Prostate gland (tissue), 2 donors: Measurements from ENCODE around the gene KLHL28. TPM values are rescaled to one million over a fixed set of nuclear protein-coding genes. Genes with fewer than 3 reads are reported as not detected.

Experiments
- DNase-seq: peaks from one replicate; pipeline ENCODE4 v3.0.0-alpha.2; 2019; ENCODE audit warnings: low spot score
- H3K27ac ChIP-seq, 2 donors: fragments of 200-600 bp; sonication (generic); 2 replicates each; pipeline ENCODE4 v1.5.1; 2017 to 2019
- H3K27me3 ChIP-seq: fragments of 200-600 bp; sonication (generic); replicated peaks from 2 replicates; pipeline ENCODE4 v1.5.1; 2019; ENCODE audit not compliant: insufficient read depth
- H3K36me3 ChIP-seq, 2 donors: fragments of 200-600 bp; sonication (generic); 1 replicate in 1 of 2; 2 replicates in 1 of 2; pipeline versions ENCODE4 v1.5.1 to v1.8.1; 2017 to 2019
- H3K4me1 ChIP-seq: fragments of 200-600 bp; sonication (generic); replicated peaks from 2 replicates; pipeline ENCODE4 v1.5.1; 2019
- H3K4me3 ChIP-seq, 2 donors: fragments of 200-600 bp; sonication (generic); 2 replicates each; pipeline ENCODE4 v1.5.1; 2017 to 2019
- H3K9me3 ChIP-seq: fragments of 200-600 bp; sonication (generic); 2 replicates; pipeline ENCODE4 v1.5.1; 2017
- CTCF ChIP-seq, 4 experiments: fragments of 200-600 bp in 2 of 4; fragments of 450-650 bp in 2 of 4; sonication (generic) in 2 of 4; IDR thresholded peaks; 1 replicate in 3 of 4; 2 replicates in 1 of 4; pipeline ENCODE4 v1.5.1; 2016 to 2019; ENCODE audit warnings: antibody characterized with exemption in 4 of 4, mild to moderate bottlenecking in 2 of 4, moderate library complexity in 2 of 4
- POLR2A ChIP-seq: fragments of 450-650 bp; IDR thresholded peaks from one replicate; pipeline ENCODE4 v1.6.1; 2016; ENCODE audit warnings: antibody characterized with exemption, mild to moderate bottlenecking
- POLR2AphosphoS5 ChIP-seq: sonication (generic); formaldehyde crosslinking; IDR thresholded peaks from one replicate; pipeline ENCODE4 v1.6.1; 2017; ENCODE audit warnings: antibody characterized with exemption
- WGBS: methylation state at CpG from one replicate; pipeline ENCODE4 v1.1.5; 2018; 5-methylcytosine and 5-hydroxymethylcytosine counted together
- intact Hi-C: fragments of 100-400 bp; cut with DNase I; formaldehyde crosslinking; loops from one replicate; pipeline ENCODE4 v1.14.2; 2022
- total RNA-seq, 2 donors: library from RNA; depleted of rRNA; stranded (reverse); fragments of >200 nt; gene quantifications; one replicate each; pipeline ENCODE4 v1.1.0, GENCODE V29; 2016

KLHL28 gene
- total RNA-seq, 2 donors from 2014 or later = 7.4 to 9.7 TPM

DNA sequence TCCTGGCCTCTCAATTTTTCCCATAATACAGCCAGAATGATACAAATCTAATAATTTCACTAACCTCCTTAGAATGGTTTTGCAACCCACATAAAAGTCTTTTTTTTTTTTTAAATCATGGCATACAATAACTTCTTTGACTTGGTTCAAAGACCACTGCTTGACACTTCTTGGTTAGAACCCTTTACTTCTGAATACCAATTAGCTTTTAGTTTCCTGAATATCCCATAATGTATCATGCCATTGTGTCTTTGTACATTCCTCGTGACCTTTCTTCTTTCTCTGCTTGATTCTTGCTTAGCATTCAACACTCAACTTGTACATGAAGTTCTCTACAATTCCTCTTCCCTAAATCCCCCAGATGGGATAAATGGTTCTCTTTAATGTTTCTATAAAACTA, 19.3 kb downstream of the KLHL28 start:
- intact Hi-C loops = no loop called here
- Histone ChIP-seq H3K4me1 (no peaks in the 10 kb centered on the region), H3K36me3 (no peaks in the 10 kb centered on the region), H3K27ac (no peak overlapping the region), H3K9me3 (no peaks in the 10 kb centered on the region), H3K27me3 (no peaks in the 10 kb centered on the region), H3K4me3 (no peak overlapping the region)
- DNase-seq = no peak
- 97% methylated on average over 1 of the region's 1 CpG for WGBS
- TF ChIP-seq CTCF (IDR thresholded peaks at IDR 0.05) (no peak), POLR2A (no peak), POLR2AphosphoS5 (no peak)

DNA sequence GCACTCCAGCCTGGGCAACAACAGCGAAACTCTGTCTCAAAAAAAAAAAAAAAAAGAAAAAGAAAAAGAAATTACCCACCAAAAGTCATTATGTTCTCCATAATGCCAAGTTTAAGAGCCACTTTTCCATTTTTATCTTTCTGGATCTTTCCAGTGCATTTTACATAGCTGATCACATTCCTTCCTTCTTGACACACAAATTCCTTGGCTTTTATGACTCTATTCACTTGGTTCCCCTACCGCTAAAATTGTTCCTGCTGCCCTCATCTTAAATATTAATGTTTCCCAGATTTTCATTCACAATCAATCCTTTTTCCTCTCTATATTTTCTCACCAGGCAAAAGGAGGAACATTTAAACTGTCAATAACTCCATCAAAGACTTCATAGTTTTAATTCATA, 20.2 kb downstream of the KLHL28 start:
- DNase-seq = no peak
- Histone ChIP-seq H3K36me3 (no peaks in the 10 kb centered on the region), H3K9me3 (no peaks in the 10 kb centered on the region), H3K4me1 (no peaks in the 10 kb centered on the region), H3K27ac (no peak overlapping the region), H3K4me3 (no peak overlapping the region), H3K27me3 (no peaks in the 10 kb centered on the region)
- intact Hi-C loops = no loop called here
- TF ChIP-seq POLR2A (no peak), CTCF (IDR thresholded peaks at IDR 0.05) (no peak), POLR2AphosphoS5 (no peak)
- 93% methylated on average over 2 of the region's 2 CpGs for WGBS

GRCh38 chr14:44940944-44941343, 20.8 kb downstream of the KLHL28 start:
- TF ChIP-seq CTCF (IDR thresholded peaks at IDR 0.05) (no peak), POLR2AphosphoS5 (no peak), POLR2A (no peak)
- H3K4me3 ChIP-seq = no peak overlapping the region
- DNase-seq = no peak
- 77% methylated on average over 6 of the region's 6 CpGs for WGBS
- H3K4me1 ChIP-seq = no peaks in the 10 kb centered on the region
- no peak overlapping the region for H3K27ac ChIP-seq
- H3K27me3 ChIP-seq = no peaks in the 10 kb centered on the region
- H3K9me3 ChIP-seq = no peaks in the 10 kb centered on the region
- no peaks in the 10 kb centered on the region for H3K36me3 ChIP-seq
- intact Hi-C loops = no loop called here

DNA sequence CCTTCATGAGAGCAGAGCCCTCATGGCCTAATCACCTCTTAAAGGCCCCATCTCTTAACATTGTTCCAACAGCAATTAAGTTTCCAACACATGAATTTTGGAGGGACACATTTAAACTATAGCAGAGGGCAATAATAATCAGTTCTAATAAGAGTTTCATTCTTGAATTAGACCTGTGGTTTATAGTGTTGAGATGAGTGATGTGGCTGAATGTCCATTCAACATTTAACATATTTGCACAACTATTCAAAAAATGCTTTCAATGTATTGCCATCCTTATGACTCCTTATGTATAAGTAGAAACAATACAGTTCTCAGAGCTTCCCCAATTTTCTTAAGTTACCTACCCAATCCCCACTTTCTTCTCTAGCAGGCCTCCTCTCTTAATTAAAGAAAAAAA, 21.5 kb downstream of the KLHL28 start:
- no peak overlapping the region for H3K4me3 ChIP-seq
- no peaks in the 10 kb centered on the region for H3K36me3 ChIP-seq
- H3K27me3 ChIP-seq = no peaks in the 10 kb centered on the region
- no peaks in the 10 kb centered on the region for H3K4me1 ChIP-seq
- intact Hi-C loops = no loop called here
- H3K27ac ChIP-seq = no peak overlapping the region
- TF ChIP-seq POLR2A (no peak), CTCF (IDR thresholded peaks at IDR 0.05) (no peak)
- H3K9me3 ChIP-seq = no peaks in the 10 kb centered on the region
- DNase-seq = no peak

DNA sequence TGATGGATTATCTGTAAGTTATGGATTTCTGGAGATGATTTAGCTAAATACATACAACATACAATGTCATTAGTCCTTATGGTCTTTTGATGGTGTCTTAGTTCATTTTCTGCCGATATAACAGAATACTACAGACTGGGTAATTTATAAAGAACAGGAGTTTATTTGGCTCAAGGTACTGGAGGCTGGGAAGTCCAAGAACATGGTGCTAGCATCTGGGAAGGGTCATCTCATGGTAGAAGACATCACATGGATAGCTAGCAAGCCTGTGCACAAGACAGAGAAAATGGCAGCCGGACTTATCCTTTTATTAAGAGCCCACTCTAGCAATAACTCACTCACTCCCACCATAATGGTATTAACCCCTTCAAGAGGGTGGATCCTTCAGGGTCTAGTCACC, 24.2 kb downstream of the KLHL28 start:
- no peaks in the 10 kb centered on the region for H3K4me1 ChIP-seq
- no peaks in the 10 kb centered on the region for H3K9me3 ChIP-seq
- H3K27ac ChIP-seq = no peak overlapping the region
- no peaks in the 10 kb centered on the region for H3K36me3 ChIP-seq
- intact Hi-C loops = no loop called here
- H3K4me3 ChIP-seq = no peak overlapping the region
- no peaks in the 10 kb centered on the region for H3K27me3 ChIP-seq
- no peak for DNase-seq
- WGBS = 99% methylated on average over 2 of the region's 2 CpGs
- TF ChIP-seq POLR2A (no peak), POLR2AphosphoS5 (no peak), CTCF (IDR thresholded peaks at IDR 0.05) (no peak)
